ENCODE data around the gene GDF7.

The GDF7 gene

GRCh38 chr2:20678086-20678395 is 11.1 kb downstream of the GDF7 start:
- H3K9me3 ChIP-seq (ENCODE audit: control insufficient read depth, insufficient read depth, low read length), result no peaks in the 10 kb centered on the region
- no peak overlapping the region for H3K9ac ChIP-seq (ENCODE audit: low read depth, low read length)
- peaks cover 34% of the 10 kb centered on the region for H3K27me3 ChIP-seq (ENCODE audit: control insufficient read depth, insufficient read depth, low read length)
- H3K4me3 ChIP-seq (ENCODE audit: low read depth, low read length), result no peak overlapping the region
- no peak overlapping the region for H3K27ac ChIP-seq (ENCODE audit: low read depth, low read length)
- peaks cover 5% of the 10 kb centered on the region; the same call in 1 of the 2 replicates for H3K36me3 ChIP-seq (ENCODE audit: control insufficient read depth, insufficient read depth, low read length)
- H3K4me1 ChIP-seq (ENCODE audit: control insufficient read depth, insufficient read depth, low read length), result peaks cover 17% of the 10 kb centered on the region

DNA sequence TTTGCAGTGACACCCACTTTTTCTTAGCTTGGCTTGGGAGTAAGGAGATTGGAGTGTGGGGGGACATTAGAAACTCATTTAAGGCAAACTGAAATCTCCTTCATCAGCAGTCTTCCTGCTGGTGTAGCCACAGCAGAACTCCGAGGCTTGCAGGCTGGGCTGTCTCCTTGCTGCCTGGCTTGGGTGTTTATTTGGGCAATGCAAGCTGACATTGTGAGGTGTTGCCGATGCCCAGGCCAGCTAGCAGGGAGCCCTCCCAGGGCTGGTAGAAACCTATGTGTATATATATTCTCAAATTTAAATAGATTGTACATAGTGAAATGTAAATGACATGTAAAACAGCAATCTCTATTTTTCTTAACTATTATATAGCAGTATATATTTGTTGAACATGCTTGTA is 11.8 kb downstream of the GDF7 start:
- H3K4me3 ChIP-seq (ENCODE audit: low read depth, low read length), result no peak overlapping the region
- no peak overlapping the region for H3K27ac ChIP-seq (ENCODE audit: low read depth, low read length)
- H3K9me3 ChIP-seq (ENCODE audit: control insufficient read depth, insufficient read depth, low read length), result no peaks in the 10 kb centered on the region
- peaks cover 27% of the 10 kb centered on the region for H3K27me3 ChIP-seq (ENCODE audit: control insufficient read depth, insufficient read depth, low read length)
- peaks cover 11% of the 10 kb centered on the region for H3K4me1 ChIP-seq (ENCODE audit: control insufficient read depth, insufficient read depth, low read length)
- H3K36me3 ChIP-seq (ENCODE audit: control insufficient read depth, insufficient read depth, low read length), result peaks cover 7% of the 10 kb centered on the region; the same call in 1 of the 2 replicates
- H3K9ac ChIP-seq (ENCODE audit: low read depth, low read length), result no peak overlapping the region

DNA sequence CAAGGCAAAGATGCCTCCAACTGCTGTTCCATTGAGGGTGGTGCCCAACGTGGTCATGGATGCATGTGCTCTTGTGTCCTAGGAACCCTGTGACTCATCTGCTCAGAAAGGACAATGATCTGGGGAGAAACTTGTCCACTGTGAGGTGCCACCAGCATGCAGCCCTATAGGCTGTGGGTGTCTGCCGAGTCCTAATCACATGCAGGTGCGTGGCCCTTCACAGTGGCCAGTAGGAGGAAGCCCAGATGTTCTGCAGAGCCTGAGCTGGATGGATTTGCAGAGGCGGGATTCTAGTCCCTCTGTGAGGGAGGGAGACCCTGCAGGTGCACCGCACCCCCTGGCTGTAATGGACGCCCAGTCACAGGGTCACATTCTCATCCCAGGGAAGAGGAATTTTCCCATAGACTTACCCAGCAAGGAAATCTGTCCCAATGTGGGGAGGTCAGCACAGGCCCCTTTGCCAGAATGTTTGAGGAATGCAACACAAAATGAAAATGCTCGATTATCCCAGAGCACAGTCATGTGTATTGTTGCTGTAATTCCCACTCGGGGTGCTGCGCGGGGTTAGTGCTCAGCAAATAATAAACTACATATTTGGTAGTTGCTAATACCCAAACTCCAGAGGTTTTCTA is 13.9 kb downstream of the GDF7 start:
- Histone ChIP-seq H3K36me3 (ENCODE audit: control insufficient read depth, insufficient read depth, low read length) (peaks cover 20% of the 10 kb centered on the region), H3K9me3 (ENCODE audit: control insufficient read depth, insufficient read depth, low read length) (no peaks in the 10 kb centered on the region), H3K27ac (ENCODE audit: low read depth, low read length) (no peak overlapping the region), H3K4me3 (ENCODE audit: low read depth, low read length) (no peak overlapping the region), H3K9ac (ENCODE audit: low read depth, low read length) (no peak overlapping the region), H3K27me3 (ENCODE audit: control insufficient read depth, insufficient read depth, low read length) (0 out of 2 replicates have a peak, but pooled peaks cover 6% of the 10 kb centered on the region), H3K4me1 (ENCODE audit: control insufficient read depth, insufficient read depth, low read length) (no peaks in the 10 kb centered on the region; the same call in 1 of the 2 replicates)

DNA sequence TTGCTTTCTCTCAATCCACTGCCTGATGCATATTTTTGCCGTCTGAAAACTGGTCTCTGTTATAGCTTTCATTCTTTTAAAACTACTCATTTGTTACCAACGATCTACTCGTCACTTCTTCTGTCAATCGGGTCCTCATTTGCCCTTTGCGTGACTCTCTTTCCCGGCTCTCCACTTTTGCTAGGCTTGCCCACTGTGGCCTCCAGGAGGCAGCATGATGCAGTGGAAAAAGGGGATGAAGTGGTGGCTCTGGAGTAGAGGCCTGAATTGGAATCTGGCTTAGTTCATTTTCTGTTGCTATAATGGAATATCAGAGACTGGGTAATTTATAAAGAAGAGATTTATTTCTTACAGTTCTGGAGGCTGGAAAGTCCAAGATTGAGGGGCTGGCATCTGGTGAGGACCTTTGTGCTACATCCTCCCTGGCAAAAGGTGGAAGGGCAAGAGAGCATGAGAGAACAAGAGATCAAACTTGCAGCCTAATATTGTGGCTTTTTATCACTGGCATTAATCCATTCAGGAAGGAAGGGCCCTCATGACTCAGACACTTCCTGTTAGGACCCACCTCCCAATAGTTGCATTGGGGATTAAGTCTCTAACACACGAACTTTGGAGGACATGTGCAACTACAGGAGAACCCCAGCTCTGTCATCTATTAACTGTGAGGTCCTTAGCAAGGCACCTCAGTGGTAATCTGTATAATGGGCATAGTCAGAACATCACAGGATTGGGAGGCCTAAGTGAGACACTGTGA is 15.4 kb downstream of the GDF7 start:
- Histone ChIP-seq H3K4me3 (ENCODE audit: low read depth, low read length) (no peak overlapping the region), H3K36me3 (ENCODE audit: control insufficient read depth, insufficient read depth, low read length) (peaks cover 34% of the 10 kb centered on the region), H3K27ac (ENCODE audit: low read depth, low read length) (no peak overlapping the region), H3K9ac (ENCODE audit: low read depth, low read length) (no peak overlapping the region), H3K27me3 (ENCODE audit: control insufficient read depth, insufficient read depth, low read length) (no peaks in the 10 kb centered on the region), H3K4me1 (ENCODE audit: control insufficient read depth, insufficient read depth, low read length) (no peaks in the 10 kb centered on the region), H3K9me3 (ENCODE audit: control insufficient read depth, insufficient read depth, low read length) (no peaks in the 10 kb centered on the region)

DNA sequence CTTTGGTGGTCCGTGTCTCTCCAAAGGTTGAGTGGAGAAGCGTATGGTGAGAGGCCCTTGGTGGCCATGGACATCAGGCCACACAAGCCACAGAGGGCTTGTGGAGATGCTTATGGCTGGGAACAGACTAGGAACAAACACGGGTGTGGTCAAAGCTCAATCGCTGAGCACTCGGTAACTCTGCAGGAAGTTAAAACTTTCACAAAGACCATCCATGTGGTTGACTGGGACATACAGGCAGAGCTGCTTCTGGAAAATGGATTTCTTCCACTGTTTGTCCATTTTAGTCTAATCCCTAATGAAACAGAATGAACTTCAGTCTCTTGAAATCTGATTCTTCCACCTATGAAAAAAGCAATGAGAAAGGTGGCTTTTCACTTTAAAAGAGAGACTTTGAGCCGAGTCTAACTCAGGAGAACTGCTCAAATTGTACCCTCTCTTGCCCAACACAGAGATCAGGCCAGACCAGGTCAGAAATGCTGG is 17.7 kb downstream of the GDF7 start:
- Histone ChIP-seq H3K9me3 (ENCODE audit: control insufficient read depth, insufficient read depth, low read length) (no peaks in the 10 kb centered on the region), H3K4me1 (ENCODE audit: control insufficient read depth, insufficient read depth, low read length) (no peaks in the 10 kb centered on the region), H3K9ac (ENCODE audit: low read depth, low read length) (no peak overlapping the region), H3K36me3 (ENCODE audit: control insufficient read depth, insufficient read depth, low read length) (peaks cover 34% of the 10 kb centered on the region), H3K4me3 (ENCODE audit: low read depth, low read length) (no peak overlapping the region), H3K27me3 (ENCODE audit: control insufficient read depth, insufficient read depth, low read length) (no peaks in the 10 kb centered on the region), H3K27ac (ENCODE audit: low read depth, low read length) (no peak overlapping the region)

- Histone ChIP-seq H3K27me3 (ENCODE audit: control insufficient read depth, insufficient read depth, low read length) (no peaks in the 10 kb centered on the region), H3K4me3 (ENCODE audit: low read depth, low read length) (no peak overlapping the region), H3K9ac (ENCODE audit: low read depth, low read length) (no peak overlapping the region), H3K36me3 (ENCODE audit: control insufficient read depth, insufficient read depth, low read length) (peaks cover 34% of the 10 kb centered on the region), H3K4me1 (ENCODE audit: control insufficient read depth, insufficient read depth, low read length) (no peaks in the 10 kb centered on the region), H3K27ac (ENCODE audit: low read depth, low read length) (no peak overlapping the region), H3K9me3 (ENCODE audit: control insufficient read depth, insufficient read depth, low read length) (no peaks in the 10 kb centered on the region)
These were observed 20.4 kb downstream of the GDF7 start for GRCh38 chr2:20687260-20687832.

DNA sequence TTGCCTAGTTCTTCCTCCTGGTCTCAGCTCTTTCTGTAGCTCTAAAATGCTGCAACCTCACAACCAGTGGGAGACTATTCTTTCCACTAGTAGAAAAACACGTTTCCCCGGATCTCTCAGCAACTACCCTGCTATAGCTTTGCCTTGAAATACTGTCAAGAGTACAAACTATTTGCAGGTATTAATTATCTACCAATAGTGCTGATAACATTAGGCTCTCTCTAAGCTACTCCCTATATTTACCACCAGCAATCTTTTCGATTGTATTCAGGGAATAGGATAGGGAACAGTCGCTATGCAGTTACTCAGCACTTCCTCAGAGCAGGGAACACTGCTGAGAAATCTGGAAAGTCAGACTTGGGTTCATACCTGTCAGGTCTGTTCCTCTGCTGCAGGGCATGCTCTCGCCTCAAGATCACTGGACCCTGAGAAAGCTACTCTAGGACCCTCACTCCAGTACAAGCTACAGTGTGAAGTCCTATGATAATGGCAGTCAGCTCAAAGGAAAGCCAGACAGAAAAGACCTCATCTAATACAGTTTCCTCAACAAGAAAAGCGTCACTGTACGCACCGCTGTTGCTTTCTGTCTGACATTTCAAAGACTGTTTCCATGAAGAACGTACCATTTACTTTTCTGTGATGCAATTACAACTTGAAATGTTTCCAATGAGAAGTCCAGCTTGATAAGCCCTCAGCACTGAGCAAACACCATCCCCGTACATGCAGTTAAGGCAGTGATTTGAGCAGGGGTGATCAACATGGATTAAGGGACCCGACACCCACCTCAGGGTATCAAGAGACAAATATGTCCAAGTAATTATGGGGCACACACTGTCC is 22.7 kb downstream of the GDF7 start:
- Histone ChIP-seq H3K4me3 (ENCODE audit: low read depth, low read length) (no peak overlapping the region), H3K4me1 (ENCODE audit: control insufficient read depth, insufficient read depth, low read length) (no peaks in the 10 kb centered on the region), H3K27me3 (ENCODE audit: control insufficient read depth, insufficient read depth, low read length) (no peaks in the 10 kb centered on the region), H3K27ac (ENCODE audit: low read depth, low read length) (no peak overlapping the region), H3K9me3 (ENCODE audit: control insufficient read depth, insufficient read depth, low read length) (no peaks in the 10 kb centered on the region), H3K9ac (ENCODE audit: low read depth, low read length) (no peak overlapping the region), H3K36me3 (ENCODE audit: control insufficient read depth, insufficient read depth, low read length) (peaks cover 27% of the 10 kb centered on the region)

DNA sequence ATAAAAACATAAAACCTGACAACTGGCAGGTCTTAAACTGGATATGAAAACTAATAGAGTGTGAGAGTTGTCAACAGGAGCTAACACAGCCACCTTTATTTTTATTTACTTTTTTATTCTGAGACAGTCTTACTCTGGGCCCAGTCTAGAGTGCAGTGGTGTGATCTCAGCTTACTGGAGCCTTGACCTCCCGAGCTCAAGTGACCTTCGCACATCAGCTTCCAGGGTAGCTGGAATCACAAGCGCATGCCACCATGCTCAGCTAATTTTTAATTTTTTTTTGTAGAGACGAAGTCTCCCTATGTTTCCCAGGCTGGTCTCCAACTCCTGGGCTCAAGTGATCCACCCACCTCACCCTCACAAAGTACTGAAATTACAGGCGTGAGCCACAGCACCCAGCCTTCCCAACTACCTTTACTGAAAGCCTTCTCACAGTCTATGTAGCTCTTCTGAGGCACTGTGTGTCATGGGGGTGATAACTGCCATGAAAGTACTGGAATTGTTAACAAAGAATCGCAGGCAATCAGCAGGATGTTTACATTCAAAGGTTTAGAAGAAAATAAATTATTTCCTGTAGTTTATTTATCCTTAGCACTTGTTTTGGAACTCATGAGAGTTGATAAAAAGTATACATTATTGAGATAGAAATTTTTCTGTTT is 24.3 kb downstream of the GDF7 start:
- H3K9ac ChIP-seq (ENCODE audit: low read depth, low read length), result no peak overlapping the region
- H3K27ac ChIP-seq (ENCODE audit: low read depth, low read length), result no peak overlapping the region
- H3K36me3 ChIP-seq (ENCODE audit: control insufficient read depth, insufficient read depth, low read length), result peaks cover 15% of the 10 kb centered on the region
- H3K4me1 ChIP-seq (ENCODE audit: control insufficient read depth, insufficient read depth, low read length), result no peaks in the 10 kb centered on the region
- H3K4me3 ChIP-seq (ENCODE audit: low read depth, low read length), result no peak overlapping the region
- H3K9me3 ChIP-seq (ENCODE audit: control insufficient read depth, insufficient read depth, low read length), result no peaks in the 10 kb centered on the region
- H3K27me3 ChIP-seq (ENCODE audit: control insufficient read depth, insufficient read depth, low read length), result no peaks in the 10 kb centered on the region

DNA sequence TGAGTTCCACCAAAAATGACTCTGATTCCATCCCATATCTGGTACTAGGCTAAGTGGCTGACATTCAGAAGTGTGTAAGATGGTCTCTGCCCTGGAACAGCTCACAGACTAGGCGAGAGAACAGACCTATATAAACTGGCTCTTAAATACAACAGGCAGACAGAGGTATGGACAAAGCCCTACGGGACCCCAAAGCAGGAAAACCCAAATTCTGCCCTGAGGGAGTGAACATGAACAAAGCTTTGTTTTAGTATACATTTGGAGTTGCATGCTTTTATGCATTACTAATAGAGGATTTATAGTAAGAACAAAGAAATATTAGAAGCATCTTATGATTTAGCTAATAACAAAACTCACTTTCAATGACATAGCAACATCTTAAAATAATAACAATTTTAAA is 25.1 kb downstream of the GDF7 start:
- Histone ChIP-seq H3K9ac (ENCODE audit: low read depth, low read length) (no peak overlapping the region), H3K4me3 (ENCODE audit: low read depth, low read length) (no peak overlapping the region), H3K27ac (ENCODE audit: low read depth, low read length) (no peak overlapping the region), H3K36me3 (ENCODE audit: control insufficient read depth, insufficient read depth, low read length) (peaks cover 7% of the 10 kb centered on the region; the same call in 1 of the 2 replicates), H3K9me3 (ENCODE audit: control insufficient read depth, insufficient read depth, low read length) (no peaks in the 10 kb centered on the region), H3K4me1 (ENCODE audit: control insufficient read depth, insufficient read depth, low read length) (no peaks in the 10 kb centered on the region), H3K27me3 (ENCODE audit: control insufficient read depth, insufficient read depth, low read length) (no peaks in the 10 kb centered on the region)

DNA sequence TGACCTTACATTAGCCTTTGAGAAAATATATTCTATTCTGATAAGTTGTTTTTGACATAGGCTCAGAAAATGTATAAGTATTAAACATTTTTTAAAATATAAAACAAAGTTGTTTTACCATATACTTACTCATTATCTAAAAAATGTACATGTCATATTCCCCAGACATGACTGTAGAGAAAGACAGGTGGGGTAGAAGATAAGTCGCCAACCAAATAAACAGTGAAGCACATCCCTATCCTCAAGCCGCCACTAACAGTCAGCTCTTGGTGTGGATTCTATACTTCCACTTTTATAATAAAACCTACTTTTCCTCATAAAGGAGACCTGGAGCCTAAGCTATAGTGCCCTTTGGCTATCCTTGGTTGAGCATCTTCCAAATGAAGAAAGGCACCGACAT is 26.4 kb downstream of the GDF7 start:
- H3K27me3 ChIP-seq (ENCODE audit: control insufficient read depth, insufficient read depth, low read length), result no peaks in the 10 kb centered on the region
- no peaks in the 10 kb centered on the region for H3K9me3 ChIP-seq (ENCODE audit: control insufficient read depth, insufficient read depth, low read length)
- H3K27ac ChIP-seq (ENCODE audit: low read depth, low read length), result no peak overlapping the region
- H3K4me3 ChIP-seq (ENCODE audit: low read depth, low read length), result no peak overlapping the region
- H3K36me3 ChIP-seq (ENCODE audit: control insufficient read depth, insufficient read depth, low read length), result peaks cover 5% of the 10 kb centered on the region; the same call in 1 of the 2 replicates
- no peaks in the 10 kb centered on the region for H3K4me1 ChIP-seq (ENCODE audit: control insufficient read depth, insufficient read depth, low read length)
- no peak overlapping the region for H3K9ac ChIP-seq (ENCODE audit: low read depth, low read length)
